Parathyroid adenoma (tissue), 2 donors: Measurements from ENCODE around the gene SLC25A21.

Experiments
- H2AFZ ChIP-seq: fragments of 300-600 bp; sonication (generic); one replicate; pipeline ENCODE4 v1.7.0; 2017; ENCODE audit warnings: antibody characterized with exemption, mild to moderate bottlenecking
- H3K27ac ChIP-seq: fragments of 300-600 bp; sonication (generic); one replicate; pipeline ENCODE4 v1.7.0; 2017
- H3K27me3 ChIP-seq: fragments of 300-600 bp; sonication (generic); one replicate; pipeline ENCODE4 v1.7.0; 2017; ENCODE audit warnings: low read length; ENCODE audit not compliant: control insufficient read depth, insufficient read depth
- H3K36me3 ChIP-seq: fragments of 300-600 bp; sonication (generic); one replicate; pipeline ENCODE4 v1.7.0; 2017; ENCODE audit warnings: low read length; ENCODE audit not compliant: control insufficient read depth, insufficient read depth
- H3K4me1 ChIP-seq: fragments of 300-600 bp; sonication (generic); one replicate; pipeline ENCODE4 v1.7.0; 2017; ENCODE audit warnings: control low read depth
- H3K4me2 ChIP-seq: fragments of 300-600 bp; sonication (generic); one replicate; pipeline ENCODE4 v1.7.0; 2017; ENCODE audit warnings: low read length
- H3K4me3 ChIP-seq: fragments of 300-600 bp; sonication (generic); one replicate; pipeline ENCODE4 v1.7.0; 2017; ENCODE audit warnings: low read depth, low read length
- H3K79me2 ChIP-seq: fragments of 300-600 bp; sonication (generic); one replicate; pipeline ENCODE4 v1.7.0; 2017; ENCODE audit warnings: control low read depth
- H3K9ac ChIP-seq: fragments of 300-600 bp; sonication (generic); one replicate; pipeline ENCODE4 v1.7.0; 2017; ENCODE audit warnings: mild to moderate bottlenecking
- H3K9me3 ChIP-seq: fragments of 300-600 bp; sonication (generic); one replicate; pipeline ENCODE4 v1.7.0; 2017; ENCODE audit warnings: low read length; ENCODE audit not compliant: control insufficient read depth
- TF ChIP-seq, protein P1 (sequence below): fragments of 300-600 bp; sonication (generic); IDR thresholded peaks from one replicate; pipeline ENCODE4 v1.7.0; 2017; ENCODE audit warnings: antibody characterized with exemption, mild to moderate bottlenecking
- donor health status: primary hyperparathyroidism.

Gene SLC25A21

DNA sequence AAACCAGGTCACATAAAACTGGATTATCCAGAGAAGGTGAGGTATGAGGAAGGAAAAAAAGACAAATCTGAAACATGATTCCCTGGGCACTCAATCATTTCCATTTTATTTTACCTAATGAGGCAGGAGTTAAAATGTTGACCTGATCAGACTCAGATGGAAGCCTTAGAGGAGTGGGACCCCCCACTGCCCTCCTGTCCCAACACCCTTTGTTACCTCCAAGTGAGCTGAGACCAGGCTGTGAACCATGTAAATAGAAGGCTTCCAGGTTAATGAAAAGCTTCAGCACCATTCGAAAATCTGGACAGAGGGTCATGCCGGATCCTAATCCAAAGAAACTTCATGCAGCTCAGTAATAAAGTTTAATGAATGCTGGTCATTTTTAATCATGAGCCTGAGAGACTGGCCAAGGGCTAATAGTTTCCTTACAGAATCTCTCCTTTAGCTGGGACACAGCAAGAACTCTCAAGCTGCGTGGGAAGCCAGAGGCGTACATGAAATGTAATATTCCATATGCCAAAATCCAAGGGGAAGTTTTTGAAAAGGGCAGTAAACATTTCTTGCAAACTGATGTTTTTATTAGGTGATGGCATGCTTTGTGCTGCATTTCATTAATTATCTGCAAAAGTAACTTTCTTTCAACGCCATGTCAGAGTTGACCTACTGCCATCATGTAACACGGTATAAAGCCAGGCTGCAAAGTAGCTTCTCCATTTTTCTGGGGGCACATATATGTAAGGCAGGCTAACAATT, 327.8 kb downstream of the SLC25A21 start:
- Histone ChIP-seq H3K27me3 (no peaks in the 10 kb centered on the region), H3K36me3 (no peaks in the 10 kb centered on the region), H3K9ac (no peak overlapping the region), H3K4me3 (no peak overlapping the region), H3K27ac (no peak overlapping the region), H2AFZ (no peak overlapping the region), H3K79me2 (no peaks in the 10 kb centered on the region), H3K4me1 (no peaks in the 10 kb centered on the region), H3K9me3 (no peaks in the 10 kb centered on the region), H3K4me2 (no peak overlapping the region)
- TF ChIP-seq, protein P1, sequence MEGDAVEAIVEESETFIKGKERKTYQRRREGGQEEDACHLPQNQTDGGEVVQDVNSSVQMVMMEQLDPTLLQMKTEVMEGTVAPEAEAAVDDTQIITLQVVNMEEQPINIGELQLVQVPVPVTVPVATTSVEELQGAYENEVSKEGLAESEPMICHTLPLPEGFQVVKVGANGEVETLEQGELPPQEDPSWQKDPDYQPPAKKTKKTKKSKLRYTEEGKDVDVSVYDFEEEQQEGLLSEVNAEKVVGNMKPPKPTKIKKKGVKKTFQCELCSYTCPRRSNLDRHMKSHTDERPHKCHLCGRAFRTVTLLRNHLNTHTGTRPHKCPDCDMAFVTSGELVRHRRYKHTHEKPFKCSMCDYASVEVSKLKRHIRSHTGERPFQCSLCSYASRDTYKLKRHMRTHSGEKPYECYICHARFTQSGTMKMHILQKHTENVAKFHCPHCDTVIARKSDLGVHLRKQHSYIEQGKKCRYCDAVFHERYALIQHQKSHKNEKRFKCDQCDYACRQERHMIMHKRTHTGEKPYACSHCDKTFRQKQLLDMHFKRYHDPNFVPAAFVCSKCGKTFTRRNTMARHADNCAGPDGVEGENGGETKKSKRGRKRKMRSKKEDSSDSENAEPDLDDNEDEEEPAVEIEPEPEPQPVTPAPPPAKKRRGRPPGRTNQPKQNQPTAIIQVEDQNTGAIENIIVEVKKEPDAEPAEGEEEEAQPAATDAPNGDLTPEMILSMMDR = no peak

DNA sequence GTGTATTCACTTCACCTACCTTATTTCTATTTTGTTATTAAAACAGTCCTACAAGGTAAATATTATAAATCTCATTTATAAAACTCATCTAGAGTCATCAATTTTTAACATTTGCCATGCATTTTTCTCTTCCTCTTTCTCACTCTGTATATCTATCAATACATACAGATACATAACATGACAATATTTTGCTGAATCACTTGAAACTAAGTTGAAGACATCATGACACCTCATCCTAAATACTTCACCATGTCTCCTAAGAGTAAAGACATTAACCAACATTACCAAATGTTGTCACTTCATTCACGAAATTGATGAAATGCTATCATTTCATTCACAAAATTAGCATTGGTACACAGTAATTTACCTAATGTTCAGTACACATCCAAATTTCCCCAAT, 329.0 kb downstream of the SLC25A21 start:
- Histone ChIP-seq H3K27ac (no peak overlapping the region), H3K4me3 (no peak overlapping the region), H3K4me2 (no peak overlapping the region), H3K36me3 (no peaks in the 10 kb centered on the region), H3K4me1 (no peaks in the 10 kb centered on the region), H3K9me3 (no peaks in the 10 kb centered on the region), H3K27me3 (no peaks in the 10 kb centered on the region), H3K9ac (no peak overlapping the region), H2AFZ (no peak overlapping the region), H3K79me2 (no peaks in the 10 kb centered on the region)
- TF ChIP-seq, protein P1 = no peak

DNA sequence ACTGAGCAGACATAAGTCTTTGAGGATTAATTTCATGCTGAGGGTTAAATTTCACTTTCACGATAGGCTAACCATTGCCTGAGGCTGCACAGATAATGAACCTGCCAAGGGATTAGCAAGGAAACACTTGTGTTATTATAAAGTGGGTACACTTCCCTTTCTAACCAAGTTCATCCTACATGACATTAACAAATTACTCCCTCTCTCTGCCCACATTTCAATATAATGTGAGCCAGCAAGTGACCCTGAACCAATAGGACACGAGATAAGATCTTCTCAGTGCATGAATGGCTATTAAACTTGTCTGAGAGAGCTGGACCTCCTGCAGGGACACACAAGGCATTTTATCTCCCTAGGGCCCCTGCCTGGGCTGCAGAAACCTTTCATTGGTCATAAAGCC, 337.3 kb downstream of the SLC25A21 start:
- Histone ChIP-seq H3K36me3 (no peaks in the 10 kb centered on the region), H3K79me2 (no peaks in the 10 kb centered on the region), H3K27ac (no peak overlapping the region), H3K4me2 (peak overlapping the region; percentile 56), H3K4me1 (peaks cover 6% of the 10 kb centered on the region), H2AFZ (no peak overlapping the region), H3K9ac (no peak overlapping the region), H3K9me3 (no peaks in the 10 kb centered on the region), H3K27me3 (no peaks in the 10 kb centered on the region), H3K4me3 (peak overlapping the region; percentile 23)
- TF ChIP-seq, protein P1 = no peak

DNA sequence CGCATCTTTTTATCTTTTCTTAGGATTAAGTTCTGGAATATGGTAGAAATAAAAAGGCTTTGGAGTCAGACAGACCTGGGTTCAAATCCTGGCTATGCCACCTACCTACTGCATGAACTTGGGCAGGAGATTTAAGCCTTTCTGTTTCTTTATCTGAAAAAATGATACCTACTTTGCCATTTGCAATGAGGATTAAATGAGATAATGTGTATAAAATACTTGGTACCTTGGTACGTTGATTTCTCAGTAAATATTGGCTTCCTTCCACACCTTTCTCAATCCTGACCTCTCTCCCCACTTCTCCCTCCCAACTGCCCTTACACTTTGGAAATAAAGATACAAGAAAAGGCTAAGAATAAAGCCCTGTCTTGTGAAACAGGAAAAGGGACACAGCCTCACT, 338.1 kb downstream of the SLC25A21 start:
- no peaks in the 10 kb centered on the region for H3K36me3 ChIP-seq
- H3K4me1 ChIP-seq = peaks cover 6% of the 10 kb centered on the region
- H3K79me2 ChIP-seq = no peaks in the 10 kb centered on the region
- H2AFZ ChIP-seq = no peak overlapping the region
- no peak overlapping the region for H3K4me3 ChIP-seq
- H3K27ac ChIP-seq = no peak overlapping the region
- H3K4me2 ChIP-seq = no peak overlapping the region
- TF ChIP-seq, protein P1 = no peak
- H3K9me3 ChIP-seq = no peaks in the 10 kb centered on the region
- H3K27me3 ChIP-seq = no peaks in the 10 kb centered on the region
- H3K9ac ChIP-seq = no peak overlapping the region

DNA sequence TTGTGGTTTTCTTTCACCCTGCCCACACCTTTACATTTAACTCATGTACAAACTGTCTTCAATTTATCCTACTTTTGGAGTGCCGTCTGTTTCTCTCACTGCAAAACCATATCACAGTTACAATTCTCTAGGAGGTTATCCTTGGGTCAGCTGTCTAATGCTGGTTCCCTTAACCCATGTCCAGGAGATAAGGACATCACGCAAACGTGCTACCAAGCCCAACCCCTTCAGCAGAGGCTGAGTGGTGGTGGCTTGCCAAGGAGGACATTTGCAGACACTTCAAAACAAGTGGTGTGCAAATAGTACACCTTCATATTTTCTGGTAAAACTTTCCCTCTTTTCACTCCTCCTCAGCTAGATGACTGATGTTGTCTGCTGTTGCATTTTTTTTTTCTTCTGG, 342.9 kb downstream of the SLC25A21 start:
- H3K4me3 ChIP-seq = no peak overlapping the region
- no peaks in the 10 kb centered on the region for H3K9me3 ChIP-seq
- H3K4me2 ChIP-seq = peak overlapping the region; percentile 8
- H3K9ac ChIP-seq = no peak overlapping the region
- H3K27ac ChIP-seq = no peak overlapping the region
- no peaks in the 10 kb centered on the region for H3K27me3 ChIP-seq
- H3K36me3 ChIP-seq = no peaks in the 10 kb centered on the region
- no peak overlapping the region for H2AFZ ChIP-seq
- H3K4me1 ChIP-seq = no peaks in the 10 kb centered on the region
- TF ChIP-seq, protein P1 = no peak
- H3K79me2 ChIP-seq = no peaks in the 10 kb centered on the region
